ENCODE measurements around the gene PUS7L.

DNA sequence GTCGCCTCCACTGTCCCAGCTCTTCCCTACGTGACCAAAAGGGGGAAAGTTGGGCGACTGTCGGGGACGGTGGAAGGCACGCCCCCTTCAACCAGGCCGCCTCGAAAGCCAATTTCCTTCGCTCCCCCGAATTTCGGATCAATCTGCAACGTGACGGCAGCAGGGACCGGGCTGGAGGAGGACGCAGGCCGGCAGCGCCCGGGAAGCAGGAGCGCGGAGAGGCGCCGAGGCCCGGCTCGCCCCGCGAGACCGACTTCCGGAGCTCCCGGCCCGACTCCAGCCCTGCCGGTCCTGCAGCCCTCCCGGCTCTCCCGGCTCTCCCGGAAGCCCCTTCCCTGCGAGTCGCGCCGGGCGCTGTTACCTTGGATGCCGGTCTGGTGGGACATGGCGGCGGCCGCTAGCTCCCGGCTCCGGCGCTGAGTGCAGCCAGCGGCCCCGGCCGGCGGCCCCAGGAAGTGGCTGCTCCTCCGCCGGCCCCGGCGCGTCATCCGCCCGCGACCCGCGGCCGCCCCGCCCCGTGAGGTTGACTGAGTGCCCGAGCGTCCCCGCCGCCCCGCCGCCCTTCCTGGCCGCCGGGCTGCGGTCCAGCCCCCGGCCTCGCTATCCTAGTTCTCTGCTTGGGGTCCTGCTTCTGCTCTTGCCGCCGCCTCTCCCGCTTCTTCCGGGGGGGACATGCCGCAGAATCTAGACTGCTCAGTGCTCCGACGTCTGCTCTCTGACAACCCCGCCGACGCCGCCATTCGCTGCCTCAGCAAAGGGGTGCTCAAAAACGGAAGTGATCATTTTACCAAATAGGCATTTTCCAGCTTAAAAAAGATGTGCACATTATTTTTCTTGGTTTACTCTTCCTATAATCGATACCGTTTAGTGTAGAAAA lies 47.5 kb upstream of the PUS7L start, which contains the start of gene TWF1:
- TF ChIP-seq, protein P1, sequence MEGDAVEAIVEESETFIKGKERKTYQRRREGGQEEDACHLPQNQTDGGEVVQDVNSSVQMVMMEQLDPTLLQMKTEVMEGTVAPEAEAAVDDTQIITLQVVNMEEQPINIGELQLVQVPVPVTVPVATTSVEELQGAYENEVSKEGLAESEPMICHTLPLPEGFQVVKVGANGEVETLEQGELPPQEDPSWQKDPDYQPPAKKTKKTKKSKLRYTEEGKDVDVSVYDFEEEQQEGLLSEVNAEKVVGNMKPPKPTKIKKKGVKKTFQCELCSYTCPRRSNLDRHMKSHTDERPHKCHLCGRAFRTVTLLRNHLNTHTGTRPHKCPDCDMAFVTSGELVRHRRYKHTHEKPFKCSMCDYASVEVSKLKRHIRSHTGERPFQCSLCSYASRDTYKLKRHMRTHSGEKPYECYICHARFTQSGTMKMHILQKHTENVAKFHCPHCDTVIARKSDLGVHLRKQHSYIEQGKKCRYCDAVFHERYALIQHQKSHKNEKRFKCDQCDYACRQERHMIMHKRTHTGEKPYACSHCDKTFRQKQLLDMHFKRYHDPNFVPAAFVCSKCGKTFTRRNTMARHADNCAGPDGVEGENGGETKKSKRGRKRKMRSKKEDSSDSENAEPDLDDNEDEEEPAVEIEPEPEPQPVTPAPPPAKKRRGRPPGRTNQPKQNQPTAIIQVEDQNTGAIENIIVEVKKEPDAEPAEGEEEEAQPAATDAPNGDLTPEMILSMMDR (IDR thresholded peaks at IDR 0.05): peak in 1 of 2 donors; percentile 19
- TF ChIP-seq POLR2AphosphoS5 (IDR thresholded peaks at IDR 0.05) (peak in 1 of 3 donors; percentile 39), POLR2A (IDR thresholded peaks at IDR 0.05) (peak in 1 of 2 donors; percentile 76)

Measured in suprapubic skin (tissue), 4 donors.